ENCODE measurements around the gene ZNF444.

- TF ChIP-seq EZH2phosphoT487 (conservative IDR thresholded peaks at IDR 0.05; ENCODE audit: low read length) (no peak), CTCF (IDR thresholded peaks at IDR 0.05; ENCODE audit: insufficient read depth, low read length, poor library complexity, severe bottlenecking) (no peak)
Observed at GRCh38 chr19:56140583-56141416, at the start of gene ZNF444.

Data from SU-DHL-6 (cell line).